CD4-positive, alpha-beta T cell treated with Interleukin-17A for 1 hour (primary cell): ENCODE results near the gene ADAMTS17.
"Not testable (repeated sequence)": the region's sequence is repeated elsewhere in the genome, so short reads cannot be mapped to it uniquely, and the experiment has no call there.

Experiments
- DNase-seq: peaks from one replicate; pipeline ENCODE4 v3.0.0-alpha.2; 2020

ADAMTS17 gene

DNA sequence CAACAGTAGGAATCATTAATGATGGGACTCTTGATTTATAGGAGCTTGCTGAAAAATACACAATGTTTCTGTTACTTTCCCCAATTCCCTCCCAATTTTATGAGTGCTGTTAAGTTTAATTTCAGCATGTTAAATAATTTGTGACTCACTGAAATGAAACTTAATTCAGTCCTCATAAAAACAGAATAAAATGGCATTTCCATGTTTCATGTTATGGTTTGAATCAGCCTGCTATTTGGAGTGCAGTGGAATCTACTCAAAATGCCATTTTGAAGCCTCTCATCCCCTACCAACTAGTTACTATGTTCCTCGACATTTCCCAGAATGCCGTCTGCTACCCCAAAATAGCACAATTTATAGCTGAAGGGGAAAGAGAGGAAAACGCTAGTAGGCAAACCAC, 237.5 kb downstream of the ADAMTS17 start:
- no peak for DNase-seq

DNA sequence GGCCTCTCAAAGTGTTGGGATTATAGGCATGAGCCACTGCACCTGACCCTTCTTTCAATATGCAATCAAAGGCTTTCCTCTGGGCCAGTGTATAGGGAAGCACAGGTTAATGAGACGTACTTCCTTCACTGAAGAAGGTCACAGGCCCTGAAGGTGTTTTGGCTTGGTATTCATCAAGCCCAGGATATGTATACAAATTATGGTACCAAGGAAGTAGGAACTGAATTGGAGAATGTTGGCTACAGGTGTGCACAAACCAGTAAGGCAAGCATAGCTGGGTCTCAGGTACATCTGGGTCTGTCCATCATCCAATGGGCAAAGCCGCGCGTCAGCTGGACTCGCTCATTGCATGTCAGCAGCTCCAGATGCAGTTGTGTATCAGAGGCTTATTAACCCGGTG, 237.9 kb downstream of the ADAMTS17 start:
- DNase-seq = no peak

DNA sequence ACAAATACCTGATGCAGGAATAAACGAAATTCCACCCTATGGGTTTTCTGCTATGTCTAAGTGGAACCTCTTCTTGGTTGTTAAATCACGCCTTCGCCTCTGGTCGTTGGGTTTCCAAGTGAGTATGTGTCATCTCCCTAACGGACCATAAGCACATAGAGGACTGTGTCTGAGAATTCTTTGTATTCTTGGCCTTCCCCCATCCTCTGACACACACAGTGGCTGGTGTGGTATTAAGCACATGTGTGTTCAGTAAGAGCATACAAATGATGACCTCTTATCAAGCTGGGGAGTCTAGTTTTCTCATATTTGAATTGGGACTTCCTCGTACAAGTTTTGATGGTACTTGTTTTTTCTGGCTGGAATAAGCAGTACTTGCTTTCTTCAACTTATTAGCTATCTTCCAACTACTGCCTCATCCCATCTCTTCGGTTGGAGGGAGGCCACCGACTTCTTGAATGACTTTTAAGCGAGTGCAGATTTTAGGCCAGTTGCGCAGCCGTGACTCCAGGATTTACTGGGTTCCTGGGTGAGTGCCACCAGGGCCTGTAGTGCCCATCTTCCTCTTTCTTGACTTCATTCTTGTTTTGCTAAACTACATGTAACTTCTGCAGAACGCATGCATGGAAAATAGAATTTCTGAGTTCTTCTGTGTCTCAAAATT, 240.2 kb downstream of the ADAMTS17 start:
- DNase-seq = no peak

DNA sequence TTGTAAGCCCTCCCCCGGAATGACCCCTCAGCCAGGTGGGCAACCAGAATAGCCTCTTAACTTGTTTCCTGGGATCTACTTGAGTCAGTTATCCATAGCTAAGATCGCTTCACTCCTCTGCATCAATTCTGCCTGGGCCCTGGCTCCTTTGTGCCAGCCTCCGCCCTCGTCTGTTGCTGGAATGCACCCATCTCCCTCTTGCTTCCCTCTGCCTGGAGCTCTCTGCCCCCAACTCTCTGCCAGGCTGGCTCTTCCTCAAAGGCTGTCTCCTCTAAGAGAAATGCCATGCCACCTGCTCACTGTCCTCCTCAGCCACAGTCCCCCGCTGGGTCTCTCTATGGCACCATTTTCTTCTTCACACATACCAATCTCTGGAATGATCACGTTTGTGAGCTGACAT, 240.8 kb downstream of the ADAMTS17 start:
- no peak for DNase-seq

DNA sequence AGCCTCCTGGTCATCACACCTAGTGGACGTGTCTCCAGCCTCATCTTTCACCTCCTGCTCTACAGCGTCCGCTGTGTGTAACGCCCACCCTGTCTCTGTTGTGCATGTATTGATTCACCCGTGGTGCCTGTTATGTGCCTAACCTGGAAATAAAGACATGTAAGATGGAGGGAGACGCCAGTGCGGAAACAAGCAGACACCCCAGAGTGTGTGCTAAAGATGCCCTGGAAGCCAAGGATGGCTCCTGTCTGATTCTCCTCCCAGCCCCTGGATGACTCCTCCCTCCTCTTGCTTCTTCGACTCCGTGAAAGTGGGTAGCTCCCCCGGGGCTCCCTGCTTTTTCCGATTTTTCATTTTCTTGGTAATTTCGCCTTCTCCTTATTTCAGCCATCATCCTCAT, 241.8 kb downstream of the ADAMTS17 start:
- DNase-seq = no peak

DNA sequence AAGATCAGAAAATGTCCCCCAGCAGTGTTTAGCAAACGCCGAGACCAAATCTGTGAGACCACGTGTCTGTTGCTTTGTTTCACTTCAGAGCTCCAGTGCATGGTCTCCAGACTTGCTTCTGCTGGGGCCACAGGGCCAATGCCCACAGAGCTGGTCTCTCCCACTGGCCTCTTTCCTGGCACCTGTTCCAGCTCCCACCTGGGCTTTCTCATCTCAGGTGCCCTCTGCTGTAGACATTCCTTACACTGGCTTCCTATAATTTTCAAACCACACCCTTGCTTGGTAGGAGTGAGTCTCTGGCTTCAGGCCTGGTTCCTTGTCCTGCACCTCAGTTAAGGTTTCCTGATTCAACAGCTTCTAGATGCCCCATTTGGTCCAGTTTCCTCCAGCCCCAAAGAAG, 243.1 kb downstream of the ADAMTS17 start:
- no peak for DNase-seq

DNA sequence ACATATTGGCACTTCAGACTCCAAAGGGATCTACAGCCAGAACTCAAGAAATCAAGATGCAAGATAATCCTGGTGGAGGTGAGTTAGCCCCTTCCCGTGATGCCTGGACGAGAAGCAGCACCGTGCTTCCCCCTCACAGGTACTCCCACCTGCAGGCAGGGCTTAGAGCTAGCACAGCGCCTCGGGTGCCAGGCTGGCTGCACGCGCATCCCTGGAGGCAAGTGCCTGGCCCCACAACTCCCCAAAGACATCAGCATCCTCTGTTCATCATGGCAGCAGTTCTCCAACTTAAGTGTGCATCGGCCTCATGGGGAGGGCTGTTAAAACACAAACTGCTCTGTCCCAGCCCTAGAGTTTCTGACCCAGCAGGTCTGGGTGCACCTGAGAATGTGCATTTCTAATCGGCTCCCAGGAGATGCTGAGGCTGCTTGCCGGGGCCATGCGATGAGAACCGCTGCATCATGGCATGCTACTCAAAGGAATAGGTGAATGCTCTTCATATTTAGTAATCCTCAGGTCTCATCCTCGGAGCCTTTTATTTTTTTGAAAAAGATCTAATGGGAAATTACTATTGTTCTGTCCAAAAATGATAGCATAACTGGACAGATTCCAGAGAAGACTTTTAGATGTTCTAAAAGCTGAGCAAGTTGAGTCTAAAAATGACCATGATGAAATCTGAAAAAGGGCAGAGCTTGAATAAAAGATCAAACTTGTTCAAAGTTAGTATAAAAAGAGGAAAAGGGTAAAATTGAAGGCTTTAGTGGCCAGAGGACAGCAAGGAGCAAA, 244.2 kb downstream of the ADAMTS17 start:
- DNase-seq = no peak

DNA sequence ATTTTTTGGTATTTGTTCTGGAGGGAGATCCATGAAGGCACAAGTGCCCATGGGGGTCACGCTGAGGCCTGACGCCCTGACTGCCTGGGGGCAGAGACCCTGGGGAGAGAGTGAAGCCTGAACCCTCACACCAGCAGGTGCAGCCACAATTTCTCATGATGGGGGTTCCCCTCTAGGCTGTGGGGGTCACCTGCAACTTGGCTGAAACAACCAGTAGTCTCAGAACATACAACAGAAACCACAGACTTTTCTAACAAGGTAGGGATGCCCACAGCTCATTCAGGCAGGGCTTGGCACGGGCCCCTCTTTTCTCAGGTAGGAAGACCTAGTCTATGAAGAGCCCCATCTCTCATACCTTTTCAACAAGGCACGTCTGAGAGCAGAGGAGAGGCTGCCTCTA, 245.1 kb downstream of the ADAMTS17 start:
- no peak for DNase-seq

DNA sequence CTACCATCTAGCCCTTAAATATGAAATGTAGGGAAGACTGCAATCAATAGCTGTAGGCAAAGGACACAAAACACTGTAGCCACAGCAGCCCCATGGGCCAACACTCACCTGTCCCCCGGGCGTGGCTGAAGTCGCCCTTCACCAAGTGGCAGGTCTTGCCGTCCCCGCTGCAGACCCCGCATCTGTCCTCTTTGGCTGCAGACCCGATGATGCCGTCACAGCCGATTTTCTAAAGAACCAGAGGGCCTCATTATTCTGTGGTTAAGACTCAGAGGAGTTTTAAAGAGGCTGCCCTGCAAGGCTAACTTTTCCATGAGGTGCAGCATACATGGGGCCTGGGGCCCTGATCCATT, 245.6 kb downstream of the ADAMTS17 start:
- no peak for DNase-seq

DNA sequence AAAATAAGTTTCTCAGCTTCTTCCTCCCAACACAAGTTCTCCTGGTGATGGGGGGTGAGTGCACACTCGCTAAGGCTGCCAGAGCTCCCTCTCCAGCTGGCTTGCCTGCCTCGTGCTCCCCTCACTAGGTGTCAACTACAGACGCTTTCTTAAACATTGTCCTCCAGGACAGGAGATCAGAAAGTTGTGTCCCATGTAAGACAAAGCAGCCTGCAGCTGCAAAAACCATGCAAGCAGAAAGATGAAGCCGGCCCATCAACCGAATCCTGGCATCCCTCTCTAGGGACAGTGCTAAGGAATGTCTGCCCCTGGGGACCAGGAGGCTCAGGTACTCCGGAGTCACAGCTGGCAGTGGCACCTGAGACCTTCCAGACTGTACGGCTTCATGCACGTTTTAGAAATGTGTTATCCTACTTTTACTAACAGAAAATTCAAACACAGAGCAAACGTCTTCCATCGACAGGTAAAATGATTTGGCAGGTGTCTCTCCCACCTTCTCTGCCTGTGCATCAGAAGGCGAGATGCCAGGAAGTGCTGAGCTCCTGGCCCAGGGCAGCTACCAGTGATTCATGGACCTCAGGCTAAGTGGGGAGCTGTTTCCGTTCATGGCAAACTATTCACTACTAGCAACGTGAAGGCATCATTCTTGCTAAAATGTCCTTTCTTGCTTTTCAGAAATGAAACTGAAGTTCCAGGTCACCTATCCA, 246.1 kb downstream of the ADAMTS17 start:
- no peak for DNase-seq

DNA sequence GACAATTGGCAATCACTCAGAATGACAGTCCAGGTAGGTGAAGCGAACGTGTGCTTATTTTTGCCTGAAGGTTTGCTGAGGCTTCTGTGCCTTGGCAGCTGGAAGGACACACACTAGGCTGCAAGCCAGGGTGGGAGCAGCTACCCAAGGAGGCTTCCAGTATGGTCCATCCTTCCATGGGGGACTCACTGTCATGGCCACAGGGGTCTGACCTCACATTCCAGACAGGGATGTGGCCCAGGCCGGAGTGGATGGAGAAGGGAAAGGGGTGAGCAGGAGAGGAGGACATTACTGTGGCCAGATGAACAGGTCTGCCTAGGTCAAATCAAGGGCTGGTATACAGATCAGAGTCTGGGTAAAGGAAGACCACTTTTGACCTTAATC, 247.7 kb downstream of the ADAMTS17 start:
- no peak for DNase-seq

DNA sequence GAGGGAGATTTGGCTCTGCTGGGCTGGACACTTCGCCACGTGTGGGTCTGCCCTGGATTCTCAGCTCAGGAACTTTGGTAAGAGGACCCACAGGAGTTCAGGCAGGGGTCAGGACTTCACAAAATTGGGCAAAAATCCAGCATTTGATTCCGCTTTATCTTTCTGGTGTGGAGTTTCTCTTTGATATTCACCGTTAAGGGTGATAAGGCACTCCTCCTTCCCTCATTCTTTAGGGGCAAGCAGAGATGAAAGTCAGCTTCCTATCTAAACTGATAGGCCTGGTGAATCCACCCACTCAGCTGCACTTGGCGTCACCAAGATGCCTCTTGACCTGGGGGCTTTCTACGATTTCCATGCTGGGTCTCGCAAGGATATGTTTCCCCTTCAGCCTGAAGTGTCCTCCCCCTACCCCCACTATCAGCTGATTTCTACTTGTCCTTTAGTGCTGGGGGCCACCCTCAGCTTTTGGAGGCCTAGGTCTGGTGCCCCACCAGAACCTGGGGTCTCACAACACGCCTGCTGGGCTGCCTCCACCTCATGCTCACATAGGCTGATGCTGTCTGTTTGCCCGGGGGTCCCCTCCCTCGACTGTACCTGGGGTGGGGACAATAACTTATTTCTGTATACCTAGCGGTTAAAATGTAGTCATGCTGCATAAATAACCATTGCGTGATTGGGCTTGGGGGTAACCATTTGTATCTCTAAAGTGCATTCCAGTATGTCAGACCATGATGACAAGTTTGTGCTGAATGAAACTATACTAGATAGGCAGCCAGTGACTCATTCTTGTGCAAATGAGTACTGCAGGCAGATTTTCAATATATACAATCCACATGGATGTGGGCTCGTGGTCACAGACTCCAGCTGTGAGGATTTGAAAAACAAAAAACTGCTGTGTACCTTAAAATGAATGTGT, 248.3 kb downstream of the ADAMTS17 start:
- no peak for DNase-seq

DNA sequence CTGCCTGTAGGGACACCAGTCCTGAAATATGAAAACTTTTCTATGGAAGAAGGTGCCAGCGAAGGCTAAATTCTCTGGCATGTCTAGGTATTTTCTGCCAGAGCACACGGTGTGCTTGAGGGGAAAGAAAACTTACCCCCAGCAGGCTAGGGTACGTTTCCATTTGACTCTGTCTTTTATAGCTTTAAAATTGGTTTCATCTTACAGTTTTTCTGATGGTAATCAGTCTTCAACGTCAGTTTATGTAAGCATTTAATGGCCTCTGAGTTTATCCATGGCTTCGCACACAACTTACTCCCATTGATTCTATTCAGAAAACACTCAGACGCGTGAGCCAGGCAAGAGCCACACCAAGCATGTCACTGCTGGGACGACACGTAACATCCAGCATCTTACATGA, 249.7 kb downstream of the ADAMTS17 start:
- DNase-seq = no peak

DNA sequence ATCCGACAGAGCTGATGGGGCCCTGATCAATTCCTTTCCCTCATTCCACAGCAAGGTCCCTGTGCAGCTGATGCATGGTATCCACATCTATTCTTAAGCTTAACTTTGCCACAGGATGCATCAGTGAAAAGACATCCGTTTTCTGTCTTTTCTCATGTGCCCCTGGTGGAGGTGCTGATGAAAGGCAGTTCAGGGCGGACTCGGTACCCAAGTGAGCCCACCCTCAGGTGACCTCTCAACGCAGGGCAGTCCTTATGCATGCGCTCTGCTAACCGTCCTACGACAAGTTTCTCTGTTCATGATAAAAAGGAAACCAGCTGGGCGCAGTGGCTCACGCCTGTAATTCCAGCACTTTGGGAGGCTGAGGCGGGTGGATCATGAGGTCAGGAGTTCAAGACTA, 251.4 kb downstream of the ADAMTS17 start:
- no peak for DNase-seq

DNA sequence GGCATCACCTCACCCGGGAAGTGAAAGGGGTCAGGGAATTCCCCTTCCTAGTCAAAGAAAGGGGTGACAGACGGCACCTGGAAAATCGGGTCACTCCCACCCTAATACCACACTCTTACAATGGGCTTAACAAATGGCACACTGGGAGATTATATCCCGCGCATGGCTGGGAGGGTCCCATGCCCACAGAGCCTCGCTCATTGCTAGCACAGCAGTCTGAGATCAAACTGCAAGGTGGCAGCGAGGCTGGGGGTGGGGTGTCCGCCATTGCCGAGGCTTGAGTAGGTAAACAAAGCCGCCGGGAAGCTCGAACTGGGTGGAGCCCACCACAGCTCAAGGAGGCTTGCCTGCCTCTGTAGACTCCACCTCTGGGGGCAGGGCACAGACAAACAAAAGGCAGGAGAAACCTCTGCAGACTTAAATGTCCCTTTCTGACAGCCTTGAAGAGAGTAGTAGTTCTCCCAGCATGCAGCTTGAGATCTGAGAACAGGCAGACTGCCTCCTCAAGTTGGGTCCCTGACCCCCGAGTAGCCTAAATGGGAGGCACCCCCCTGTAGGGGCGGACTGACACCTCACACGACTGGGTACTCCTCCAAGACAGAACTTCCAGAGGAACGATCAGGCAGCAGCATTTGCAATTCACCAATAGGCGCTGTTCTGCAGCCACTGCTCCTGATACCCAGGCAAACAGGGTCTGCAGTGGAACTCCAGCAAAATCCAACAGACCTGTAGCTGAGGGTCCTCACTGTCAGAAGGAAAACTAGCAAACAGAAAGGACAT, 257.5 kb downstream of the ADAMTS17 start:
- DNase-seq = not testable (repeated sequence)

DNA sequence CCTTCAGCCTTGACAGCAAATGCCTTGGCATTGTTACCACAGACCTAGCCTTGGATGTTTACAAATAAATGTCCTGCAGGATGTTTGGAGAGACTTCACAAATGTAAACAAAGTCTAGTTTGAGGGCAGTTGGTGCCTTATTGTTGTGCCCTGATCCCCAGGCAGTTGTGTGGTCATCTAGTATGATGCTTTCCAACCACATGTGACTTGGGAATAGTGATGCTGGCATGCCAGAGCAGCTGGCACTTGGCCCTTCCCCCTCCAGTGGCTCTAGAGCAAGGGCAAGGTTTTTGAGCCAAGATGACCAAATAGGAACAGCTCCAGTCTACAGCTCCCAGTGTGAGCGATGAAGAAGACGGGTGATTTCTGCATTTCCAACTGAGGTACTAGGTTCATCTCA, 258.2 kb downstream of the ADAMTS17 start:
- DNase-seq = no peak

DNA sequence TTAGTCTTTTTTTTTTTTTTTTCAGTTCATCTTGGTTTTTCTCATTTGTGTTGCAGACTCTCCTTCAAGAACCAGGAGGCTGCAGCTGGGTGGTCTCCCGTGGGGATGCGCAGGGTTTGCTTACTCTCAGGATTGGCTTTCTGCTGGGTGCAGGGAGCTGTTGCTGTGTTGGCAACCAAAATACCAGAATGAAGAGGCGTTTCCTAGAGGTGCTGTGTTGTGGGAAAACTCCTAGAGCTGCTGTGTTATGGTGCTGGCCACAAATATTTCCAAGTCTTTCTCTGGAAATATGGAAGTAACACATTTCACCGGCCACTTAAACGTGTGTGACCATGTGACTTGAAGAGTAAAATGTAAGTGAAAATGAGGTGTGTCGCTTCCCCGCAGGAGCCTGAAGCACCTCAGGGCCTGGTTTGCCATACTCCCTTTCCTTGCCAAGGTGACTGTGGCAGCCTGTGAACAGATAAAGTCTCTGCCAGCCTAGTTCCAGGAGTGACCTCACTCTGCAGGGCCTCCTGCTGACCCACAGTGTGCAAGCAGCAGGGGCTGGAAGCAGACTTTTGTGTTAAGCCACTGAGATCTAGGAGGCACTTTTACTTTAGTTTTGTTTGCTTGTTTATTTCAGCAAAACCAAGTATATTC, 258.9 kb downstream of the ADAMTS17 start:
- no peak for DNase-seq

DNA sequence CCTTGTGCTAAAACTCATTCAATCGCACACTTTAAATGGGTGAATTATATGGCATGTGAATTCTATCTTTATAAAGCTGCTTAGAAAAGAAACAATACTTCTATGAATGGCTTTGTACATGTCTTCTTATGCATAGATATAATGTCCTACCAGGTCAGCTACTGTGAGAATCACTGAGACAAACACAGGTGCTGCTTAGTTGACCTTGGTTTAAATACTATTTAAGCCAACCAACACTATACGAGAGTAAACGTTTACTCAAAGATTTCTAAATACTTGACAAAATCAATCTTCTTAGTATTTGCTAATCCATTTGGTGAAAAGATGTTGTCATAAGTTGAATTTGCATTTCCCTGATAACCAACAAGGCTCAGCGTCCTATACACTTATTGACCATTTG, 260.3 kb downstream of the ADAMTS17 start:
- DNase-seq = no peak

DNA sequence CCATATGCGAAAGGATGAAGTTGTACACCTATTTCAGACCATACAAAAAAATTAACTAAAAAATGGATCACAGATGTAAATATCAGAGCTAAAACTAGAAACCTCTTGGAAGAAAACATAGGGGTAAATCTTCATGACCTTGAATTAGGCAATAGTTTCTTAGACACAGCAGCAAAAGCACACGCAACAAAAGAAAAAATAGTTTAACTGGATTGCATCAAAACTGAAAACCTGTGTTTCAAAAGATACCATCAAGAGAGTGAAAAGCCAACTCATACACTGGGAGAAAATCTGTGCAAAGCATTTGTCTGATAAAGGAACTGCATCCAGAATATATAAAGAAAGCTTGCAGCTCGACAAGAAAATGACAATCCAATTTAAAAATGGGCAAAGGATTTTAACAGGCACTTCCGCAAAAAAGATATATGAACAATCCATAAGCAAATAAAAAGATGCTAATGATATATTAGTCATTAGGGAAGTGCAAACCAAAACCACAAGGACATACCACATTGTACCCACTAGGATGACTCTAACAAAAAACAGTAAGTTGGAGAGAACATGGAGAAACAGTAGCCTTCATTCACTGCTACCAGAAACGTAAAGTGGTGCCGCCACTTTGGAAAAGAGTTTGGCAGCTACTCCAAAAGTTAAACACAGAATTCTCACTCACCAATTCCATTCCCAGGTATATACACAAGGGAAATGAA, 263.1 kb downstream of the ADAMTS17 start:
- no peak for DNase-seq

DNA sequence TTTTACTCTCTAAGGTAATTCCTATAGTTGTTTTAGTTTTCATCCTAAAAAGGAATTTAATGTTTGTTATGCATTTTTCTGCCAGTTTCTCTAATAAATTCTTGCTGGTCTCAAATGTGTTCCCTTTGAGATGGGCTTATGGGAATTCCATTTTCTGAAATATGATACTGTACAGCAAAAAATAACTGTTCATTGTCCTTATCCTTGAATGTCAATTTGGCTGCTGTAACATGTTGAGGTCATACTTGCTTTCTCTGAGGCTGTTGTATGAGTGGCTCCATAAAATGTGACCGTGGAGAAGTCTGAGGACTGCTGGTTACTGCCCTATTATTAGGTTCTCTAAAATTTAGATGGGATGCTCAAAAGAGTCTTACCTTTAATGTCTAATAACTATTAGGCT, 266.5 kb downstream of the ADAMTS17 start:
- no peak for DNase-seq

DNA sequence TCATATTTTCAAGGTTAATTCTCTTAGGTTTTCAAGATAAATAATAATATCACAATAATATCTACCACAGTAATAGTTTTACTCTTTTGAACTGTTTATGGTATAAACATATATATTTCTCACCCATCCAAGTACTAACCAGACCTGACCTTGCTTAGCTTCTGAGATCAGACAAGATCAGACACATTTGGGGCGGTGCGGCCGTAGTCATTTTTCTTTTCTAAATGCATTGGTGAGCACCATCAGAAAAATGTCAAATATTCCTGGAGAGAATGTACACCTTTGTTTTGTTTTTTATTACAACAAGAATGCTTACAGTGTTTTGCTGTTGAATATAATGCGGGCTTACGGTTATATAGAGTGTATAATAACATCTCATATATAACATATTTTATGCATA, 267.8 kb downstream of the ADAMTS17 start:
- DNase-seq = no peak
